Endothelial cell of umbilical vein (primary cell): ENCODE results near the gene IGHMBP2. TPM values are rescaled to one million over a fixed set of nuclear protein-coding genes. Genes with fewer than 3 reads are reported as not detected.

ENCODE experiments used
- BruUV-seq: library from RNA; stranded (reverse); fragments of 400-500 nt; replicated peaks from 2 replicates; lab custom pipeline; 2021; lab: Mats Ljungman, UMichigan
- CTCF ChIA-PET: fragments of 300-600, 350-600 bp; sonication (Branson Sonifier 250); formaldehyde crosslinking; loops from one replicate; lab custom pipeline; 2021; ENCODE audit warnings: antibody characterized with exemption, inconsistent platforms; lab: Charles Lee
- POLR2A ChIA-PET: fragments of 300-600, 350-600 bp; sonication (Branson Sonifier 250); formaldehyde crosslinking; loops from one replicate; lab custom pipeline; 2021; ENCODE audit warnings: antibody characterized with exemption, inconsistent platforms; lab: Charles Lee
- DNase-seq: peaks from one replicate; pipeline ENCODE4 v3.0.0-alpha.2; 2011; ENCODE audit warnings: low read depth, low spot score
- FAIRE-seq: peaks from 2 replicates; lab custom pipeline; 2011; peaks lifted over from hg19 to GRCh38; lab: Jason Lieb, UNC
- H2AFZ ChIP-seq: 2 replicates; pipeline ENCODE4 v1.6.0; 2012; ENCODE audit warnings: low read depth, low read length, control low read depth, inconsistent platforms
- H3K27ac ChIP-seq: 2 replicates; pipeline ENCODE4 v1.5.1; 2011; ENCODE audit warnings: low read depth, mild to moderate bottlenecking, control low read depth, low read length, moderate library complexity; ENCODE audit not compliant: insufficient read depth
- H3K27me3 ChIP-seq, 2 experiments: 2 replicates each; pipeline versions ENCODE4 v1.6.0 to v1.6.1; 2011; ENCODE audit warnings: low read length in 2 of 2, mixed read lengths in 1 of 2; ENCODE audit not compliant: control insufficient read depth in 2 of 2, insufficient read depth in 2 of 2
- H3K36me3 ChIP-seq, 2 experiments: 2 replicates in 1 of 2; 3 replicates in 1 of 2; pipeline ENCODE4 v1.5.1; 2011; ENCODE audit warnings: low read length in 2 of 2, mild to moderate bottlenecking in 1 of 2, moderate library complexity in 1 of 2; ENCODE audit not compliant: control insufficient read depth in 2 of 2, insufficient read depth in 2 of 2; ENCODE audit errors: extremely low read depth in 1 of 2
- H3K4me1 ChIP-seq: 3 replicates; pipeline ENCODE4 v1.5.1; 2011; ENCODE audit warnings: mild to moderate bottlenecking, low read length; ENCODE audit not compliant: control insufficient read depth, insufficient read depth; ENCODE audit errors: extremely low read depth
- H3K4me2 ChIP-seq: 2 replicates; pipeline ENCODE4 v1.6.1; 2011; ENCODE audit warnings: low read length, control low read depth, mixed read lengths; ENCODE audit not compliant: insufficient read depth
- H3K4me3 ChIP-seq, 3 experiments: fragments of 200-600 bp in 1 of 3; sonication (generic), shearing (Covaris generic) in 1 of 3; replicated peaks in 1 of 3; 2 replicates each; pipeline ENCODE4 v1.5.1; 2011 to 2016; ENCODE audit warnings: control low read depth in 3 of 3, low read length in 3 of 3, mild to moderate bottlenecking in 2 of 3, inconsistent platforms in 1 of 3, low read depth in 1 of 3, moderate library complexity in 1 of 3; ENCODE audit not compliant: insufficient read depth in 1 of 3
- H3K79me2 ChIP-seq: 2 replicates; pipeline ENCODE4 v1.6.0; 2012; ENCODE audit warnings: low read length, inconsistent platforms; ENCODE audit not compliant: control insufficient read depth, insufficient read depth
- H3K9ac ChIP-seq: replicated peaks from 2 replicates; pipeline ENCODE3; 2011; ENCODE audit warnings: low read length, control low read depth; ENCODE audit not compliant: insufficient read depth; ENCODE audit errors: extremely low read depth
- H3K9me1 ChIP-seq: replicated peaks from 3 replicates; pipeline ENCODE4 v1.6.0; 2011; ENCODE audit warnings: mild to moderate bottlenecking, low read length; ENCODE audit not compliant: control insufficient read depth, insufficient read depth; ENCODE audit errors: extremely low read depth
- H3K9me3 ChIP-seq: replicated peaks from 2 replicates; pipeline ENCODE4 v1.5.1; 2012; ENCODE audit warnings: low read length, inconsistent platforms; ENCODE audit not compliant: control insufficient read depth, insufficient read depth
- H4K20me1 ChIP-seq: replicated peaks from 2 replicates; pipeline ENCODE3; 2011; ENCODE audit warnings: mild to moderate bottlenecking, low read length; ENCODE audit not compliant: control insufficient read depth, insufficient read depth; ENCODE audit errors: extremely low read depth
- EZH2 ChIP-seq: IDR thresholded peaks from 2 replicates; pipeline ENCODE4 v1.6.1; 2012; ENCODE audit warnings: borderline replicate concordance, low read depth, mild to moderate bottlenecking, moderate library complexity, low read length, inconsistent platforms; ENCODE audit not compliant: severe bottlenecking
- FOS ChIP-seq: IDR thresholded peaks from 2 replicates; pipeline ENCODE4 v1.6.1; 2011; ENCODE audit warnings: mild to moderate bottlenecking, low read length, moderate library complexity, borderline replicate concordance; ENCODE audit not compliant: insufficient read depth
- GATA2 ChIP-seq: IDR thresholded peaks from 2 replicates; pipeline ENCODE4 v1.7.0; 2011; ENCODE audit warnings: low read depth, mild to moderate bottlenecking, moderate library complexity, mixed read lengths, low read length; ENCODE audit not compliant: insufficient read length, insufficient read depth
- JUN ChIP-seq: IDR thresholded peaks from 2 replicates; pipeline ENCODE4 v1.6.1; 2011; ENCODE audit warnings: borderline replicate concordance, low read depth; ENCODE audit not compliant: insufficient read length, insufficient read depth
- MYC ChIP-seq: IDR thresholded peaks from one replicate; pipeline ENCODE4 v1.6.1; 2011; ENCODE audit warnings: mild to moderate bottlenecking, low read depth, low read length
- POLR2A ChIP-seq: IDR thresholded peaks from 2 replicates; pipeline ENCODE4 v1.6.1; 2012; ENCODE audit warnings: low read depth, mild to moderate bottlenecking, control low read depth, low read length
- POLR2AphosphoS5 ChIP-seq: IDR thresholded peaks from 2 replicates; pipeline ENCODE4 v1.6.1; 2012; ENCODE audit warnings: low read depth, mild to moderate bottlenecking, control low read depth, low read length, moderate library complexity; ENCODE audit not compliant: insufficient read depth
- dilution Hi-C: fragments of 300-500 bp; cut with MboI; formaldehyde crosslinking; loops from one replicate; pipeline ENCODE4 v1.15.0; 2019; ENCODE audit warnings: low sequenced_read_pairs; ENCODE audit not compliant: extremely low pct_ligation_motif_present
- intact Hi-C: fragments of 100-400 bp; cut with micrococcal nuclease; formaldehyde crosslinking; loops from one replicate; pipeline ENCODE4 v1.10.0; 2022
- polyA plus RNA-seq, 4 experiments: library from polyadenylated mRNA; depleted of rRNA in 3 of 4; stranded (reverse) in 3 of 4; unstranded in 1 of 4; fragments of >200 nt; gene quantifications; 2 replicates each; pipeline versions ENCODE4 v1.2.1 to v1.2.3, GENCODE V29; 2011 to 2012; ENCODE audit warnings: missing spikeins in 1 of 4
- total RNA-seq: library from RNA; stranded (reverse); gene quantifications from 2 replicates; pipeline ENCODE4 v1.2.3, GENCODE V29; 2021
- TF ChIP-seq, protein P1 (sequence below): IDR thresholded peaks from 2 replicates; pipeline ENCODE4 v1.6.1; 2011; ENCODE audit not compliant: insufficient read depth, insufficient read length
- TF ChIP-seq, protein P2 (sequence below), 2 donors: IDR thresholded peaks; 1 replicate in 1 of 2; 2 replicates in 1 of 2; pipeline ENCODE4 v1.5.1; 2011; ENCODE audit warnings: low read length in 2 of 2, mild to moderate bottlenecking in 2 of 2, moderate library complexity in 2 of 2, control low read depth in 1 of 2, inconsistent platforms in 1 of 2, low read depth in 1 of 2; ENCODE audit not compliant: insufficient read depth in 1 of 2; ENCODE audit errors: extremely low read depth in 1 of 2

Gene IGHMBP2
- total and polyA plus RNA-seq, 2 donors (not counting 3 experiments of a cell fraction or from before 2014, with no cell fraction given) = 10.9 to 25.1 TPM

DNA sequence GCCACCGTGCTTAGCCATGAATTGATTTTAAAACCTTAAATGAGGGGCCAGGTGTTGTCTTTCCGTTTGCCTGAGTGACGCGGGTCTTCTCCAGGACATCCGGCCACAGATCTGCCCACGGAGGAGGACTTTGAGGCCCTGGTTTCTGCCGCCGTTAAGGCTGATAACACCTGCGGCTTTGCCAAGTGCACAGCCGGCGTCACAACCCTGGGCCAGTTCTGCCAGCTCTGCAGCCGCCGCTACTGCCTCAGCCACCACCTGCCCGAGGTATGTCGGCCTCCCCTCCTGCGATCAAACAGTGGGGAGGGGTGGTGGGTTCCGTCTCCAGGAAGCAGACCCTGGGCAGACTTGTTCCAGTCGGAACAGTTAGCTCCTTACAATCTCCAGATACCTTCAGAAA is 34.4 kb downstream of the IGHMBP2 start:
- H3K79me2 ChIP-seq = no peaks in the 10 kb centered on the region
- peaks cover 3 to 46% of the 10 kb centered on the region in 2 experiments for H3K36me3 ChIP-seq

More for the DNA sequence above, 34.4 kb downstream of the IGHMBP2 start:
- TF ChIP-seq, protein P1, sequence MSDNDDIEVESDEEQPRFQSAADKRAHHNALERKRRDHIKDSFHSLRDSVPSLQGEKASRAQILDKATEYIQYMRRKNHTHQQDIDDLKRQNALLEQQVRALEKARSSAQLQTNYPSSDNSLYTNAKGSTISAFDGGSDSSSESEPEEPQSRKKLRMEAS = no peak
- TF ChIP-seq POLR2A = no peak
- TF ChIP-seq FOS = no peak
- TF ChIP-seq MYC = no peak
- no peak for TF ChIP-seq JUN
- TF ChIP-seq, protein P2, sequence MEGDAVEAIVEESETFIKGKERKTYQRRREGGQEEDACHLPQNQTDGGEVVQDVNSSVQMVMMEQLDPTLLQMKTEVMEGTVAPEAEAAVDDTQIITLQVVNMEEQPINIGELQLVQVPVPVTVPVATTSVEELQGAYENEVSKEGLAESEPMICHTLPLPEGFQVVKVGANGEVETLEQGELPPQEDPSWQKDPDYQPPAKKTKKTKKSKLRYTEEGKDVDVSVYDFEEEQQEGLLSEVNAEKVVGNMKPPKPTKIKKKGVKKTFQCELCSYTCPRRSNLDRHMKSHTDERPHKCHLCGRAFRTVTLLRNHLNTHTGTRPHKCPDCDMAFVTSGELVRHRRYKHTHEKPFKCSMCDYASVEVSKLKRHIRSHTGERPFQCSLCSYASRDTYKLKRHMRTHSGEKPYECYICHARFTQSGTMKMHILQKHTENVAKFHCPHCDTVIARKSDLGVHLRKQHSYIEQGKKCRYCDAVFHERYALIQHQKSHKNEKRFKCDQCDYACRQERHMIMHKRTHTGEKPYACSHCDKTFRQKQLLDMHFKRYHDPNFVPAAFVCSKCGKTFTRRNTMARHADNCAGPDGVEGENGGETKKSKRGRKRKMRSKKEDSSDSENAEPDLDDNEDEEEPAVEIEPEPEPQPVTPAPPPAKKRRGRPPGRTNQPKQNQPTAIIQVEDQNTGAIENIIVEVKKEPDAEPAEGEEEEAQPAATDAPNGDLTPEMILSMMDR (IDR thresholded peaks at IDR 0.05; ENCODE audit: extremely low read depth in 1 of 2, insufficient read depth in 1 of 2, low read depth in 1 of 2, low read length in 2 of 2) = no peak
- TF ChIP-seq GATA2 = no peak
- TF ChIP-seq EZH2 = no peak
- TF ChIP-seq POLR2AphosphoS5 = no peak
- CTCF ChIA-PET = interaction anchor here (1.2 kb wide), 1 partner anchor 12 kb away, joined by 3 read pairs; no protein-coding TSS in a partner anchor
- Histone ChIP-seq H3K9me1 (no peaks in the 10 kb centered on the region), H2AFZ (no peak overlapping the region), H3K27me3 (no peaks in the 10 kb centered on the region), H3K9ac (no peak overlapping the region), H3K4me3 (no peak overlapping the region), H4K20me1 (no peaks in the 10 kb centered on the region), H3K4me1 (no peaks in the 10 kb centered on the region), H3K9me3 (no peaks in the 10 kb centered on the region), H3K4me2 (no peak overlapping the region), H3K27ac (no peak overlapping the region)
- BruUV-seq = no TSS peak
- no peak for DNase-seq
- intact Hi-C loops (no loop called here), dilution Hi-C loops (no loop called here)
- no peak for FAIRE-seq
- POLR2A ChIA-PET = no interaction called here
